ENCODE data around the gene PCDH10.
"Not testable (repeated sequence)": the region's sequence is repeated elsewhere in the genome, so short reads cannot be mapped to it uniquely, and the experiment has no call there.

The PCDH10 gene

GRCh38 chr4:133150486-133151340 lies 1.6 kb downstream of the PCDH10 start:
- no peak for DNase-seq

GRCh38 chr4:133151341-133151690 lies 2.2 kb downstream of the PCDH10 start:
- DNase-seq: no peak

DNA sequence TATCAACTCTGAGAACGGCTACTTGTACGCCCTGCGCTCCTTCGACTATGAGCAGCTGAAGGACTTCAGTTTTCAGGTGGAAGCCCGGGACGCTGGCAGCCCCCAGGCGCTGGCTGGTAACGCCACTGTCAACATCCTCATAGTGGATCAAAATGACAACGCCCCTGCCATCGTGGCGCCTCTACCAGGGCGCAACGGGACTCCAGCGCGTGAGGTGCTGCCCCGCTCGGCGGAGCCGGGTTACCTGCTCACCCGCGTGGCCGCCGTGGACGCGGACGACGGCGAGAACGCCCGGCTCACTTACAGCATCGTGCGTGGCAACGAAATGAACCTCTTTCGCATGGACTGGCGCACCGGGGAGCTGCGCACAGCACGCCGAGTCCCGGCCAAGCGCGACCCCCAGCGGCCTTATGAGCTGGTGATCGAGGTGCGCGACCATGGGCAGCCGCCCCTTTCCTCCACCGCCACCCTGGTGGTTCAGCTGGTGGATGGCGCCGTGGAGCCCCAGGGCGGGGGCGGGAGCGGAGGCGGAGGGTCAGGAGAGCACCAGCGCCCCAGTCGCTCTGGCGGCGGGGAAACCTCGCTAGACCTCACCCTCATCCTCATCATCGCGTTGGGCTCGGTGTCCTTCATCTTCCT lies 2.7 kb downstream of the PCDH10 start:
- DNase-seq: no peak

DNA sequence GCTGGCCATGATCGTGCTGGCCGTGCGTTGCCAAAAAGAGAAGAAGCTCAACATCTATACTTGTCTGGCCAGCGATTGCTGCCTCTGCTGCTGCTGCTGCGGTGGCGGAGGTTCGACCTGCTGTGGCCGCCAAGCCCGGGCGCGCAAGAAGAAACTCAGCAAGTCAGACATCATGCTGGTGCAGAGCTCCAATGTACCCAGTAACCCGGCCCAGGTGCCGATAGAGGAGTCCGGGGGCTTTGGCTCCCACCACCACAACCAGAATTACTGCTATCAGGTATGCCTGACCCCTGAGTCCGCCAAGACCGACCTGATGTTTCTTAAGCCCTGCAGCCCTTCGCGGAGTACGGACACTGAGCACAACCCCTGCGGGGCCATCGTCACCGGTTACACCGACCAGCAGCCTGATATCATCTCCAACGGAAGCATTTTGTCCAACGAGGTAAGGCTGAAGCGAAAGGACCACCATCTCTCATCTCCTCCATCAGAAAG lies 3.3 kb downstream of the PCDH10 start:
- DNase-seq: no peak

- DNase-seq: no peak
These were observed 3.9 kb downstream of the PCDH10 start for GRCh38 chr4:133152831-133153481.

DNA sequence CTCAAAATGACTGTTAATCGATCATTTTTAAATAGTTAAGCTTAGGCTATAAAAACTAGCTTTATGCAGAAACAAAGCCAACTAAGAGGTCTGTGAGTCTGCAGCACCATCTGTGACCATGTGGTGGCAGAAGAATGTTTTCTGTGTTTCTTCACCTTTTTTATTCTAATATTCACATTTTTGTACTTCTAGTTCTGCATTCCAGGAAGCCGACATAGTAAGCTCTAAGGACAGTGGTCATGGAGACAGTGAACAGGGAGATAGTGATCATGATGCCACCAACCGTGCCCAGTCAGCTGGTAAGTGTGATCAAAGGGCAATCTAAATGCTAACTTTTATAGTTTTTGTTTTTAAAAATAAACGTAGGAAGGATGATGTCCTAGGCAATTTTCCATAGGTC lies 5.6 kb downstream of the PCDH10 start:
- DNase-seq: no peak

GRCh38 chr4:133156096-133156495 lies 7.0 kb downstream of the PCDH10 start:
- no peak for DNase-seq

GRCh38 chr4:133156556-133156955 lies 7.5 kb downstream of the PCDH10 start:
- DNase-seq: no peak

DNA sequence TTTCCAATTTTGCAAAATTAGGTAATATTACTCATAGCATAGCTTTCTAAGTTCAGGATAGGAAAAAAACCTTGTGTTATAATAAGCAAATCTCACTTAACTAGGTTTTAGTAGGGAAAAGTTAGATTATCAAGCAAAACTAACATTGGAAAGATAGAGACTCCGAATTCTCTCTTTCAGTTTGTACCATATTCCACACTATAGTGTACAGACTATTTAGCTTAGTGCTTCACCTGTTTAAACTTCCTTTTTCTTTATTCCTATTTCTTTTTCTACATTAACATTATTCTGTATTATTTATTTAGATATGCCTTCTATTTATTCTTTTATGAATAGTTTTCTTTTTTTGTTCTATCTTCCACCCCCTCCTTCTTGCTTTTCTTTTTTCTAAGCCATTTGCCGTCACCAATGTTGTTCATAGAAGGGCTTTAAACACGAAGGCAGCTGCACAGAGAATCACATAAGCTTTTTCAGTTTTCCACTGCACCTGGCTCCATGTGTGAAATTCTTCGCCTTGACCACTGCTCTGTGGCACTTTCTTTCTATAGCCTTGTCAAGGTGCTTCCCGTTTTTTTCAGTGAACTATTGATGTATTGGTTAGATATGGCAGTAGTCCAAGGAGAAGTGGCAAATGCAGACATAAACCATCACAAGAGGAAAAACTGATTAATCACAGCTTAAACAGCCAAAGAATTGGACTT lies 8.5 kb downstream of the PCDH10 start:
- no peak for DNase-seq

- DNase-seq: no peak
These were observed 11.8 kb downstream of the PCDH10 start for GRCh38 chr4:133160853-133161252.

DNA sequence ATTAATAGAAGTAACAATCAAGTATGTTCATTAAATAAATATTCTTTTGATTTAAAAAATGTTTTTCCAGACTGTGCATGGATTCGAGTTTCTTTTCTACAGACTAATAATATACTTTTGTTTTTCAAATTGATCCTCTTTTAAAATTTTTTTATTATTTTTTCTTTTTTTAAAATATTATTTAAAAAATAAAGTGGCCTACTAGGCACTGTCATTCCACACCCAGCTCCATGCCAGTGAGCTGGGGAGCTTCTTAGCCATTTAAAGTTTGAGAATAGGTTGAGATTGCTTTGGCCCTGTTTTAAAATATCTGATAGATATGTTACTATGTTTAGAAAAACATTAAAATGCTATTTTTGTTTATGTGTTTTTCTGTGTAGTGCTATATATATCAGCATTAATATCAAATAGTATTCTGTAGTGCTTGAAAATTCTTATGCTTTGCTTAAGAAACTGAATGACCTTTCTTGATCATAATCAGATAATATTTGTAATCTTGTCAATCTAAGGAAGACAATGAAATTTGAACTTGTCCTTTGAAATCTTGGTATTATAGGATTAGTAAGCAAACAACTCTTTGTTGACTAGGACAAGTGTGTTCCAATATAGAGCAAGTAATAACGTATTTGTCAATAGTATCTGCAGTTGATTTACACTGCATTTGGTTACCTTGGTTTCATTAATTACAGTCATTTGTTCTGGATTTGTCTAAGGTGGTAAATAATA lies 12.6 kb downstream of the PCDH10 start:
- no peak for DNase-seq

DNA sequence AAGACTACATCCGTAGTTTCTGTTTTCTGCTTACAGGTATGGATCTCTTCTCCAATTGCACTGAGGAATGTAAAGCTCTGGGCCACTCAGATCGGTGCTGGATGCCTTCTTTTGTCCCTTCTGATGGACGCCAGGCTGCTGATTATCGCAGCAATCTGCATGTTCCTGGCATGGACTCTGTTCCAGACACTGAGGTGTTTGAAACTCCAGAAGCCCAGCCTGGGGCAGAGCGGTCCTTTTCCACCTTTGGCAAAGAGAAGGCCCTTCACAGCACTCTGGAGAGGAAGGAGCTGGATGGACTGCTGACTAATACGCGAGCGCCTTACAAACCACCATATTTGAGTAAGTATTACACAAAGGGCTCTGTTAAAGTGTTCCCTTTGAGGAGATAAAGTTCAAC lies 13.8 kb downstream of the PCDH10 start:
- DNase-seq: no peak

DNA sequence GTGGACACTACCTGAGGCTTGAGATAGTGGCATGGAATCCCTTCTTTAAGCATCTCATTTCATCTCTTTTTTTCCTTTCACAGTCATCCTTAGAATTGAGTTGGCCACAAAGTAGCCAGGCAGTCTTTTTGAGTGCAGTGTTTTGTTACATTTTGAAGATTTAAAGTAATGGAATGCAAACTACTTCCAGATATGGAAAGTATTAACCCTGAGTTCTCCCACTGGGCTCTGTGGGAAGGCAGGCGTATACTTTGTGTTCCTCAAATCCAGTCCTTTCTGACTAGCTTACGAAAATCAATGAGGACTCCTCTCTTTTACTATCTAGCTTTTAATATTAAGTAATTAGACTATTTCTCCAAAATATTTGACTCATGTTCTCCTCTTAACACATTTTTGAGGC lies 29.9 kb downstream of the PCDH10 start:
- no peak for DNase-seq

DNA sequence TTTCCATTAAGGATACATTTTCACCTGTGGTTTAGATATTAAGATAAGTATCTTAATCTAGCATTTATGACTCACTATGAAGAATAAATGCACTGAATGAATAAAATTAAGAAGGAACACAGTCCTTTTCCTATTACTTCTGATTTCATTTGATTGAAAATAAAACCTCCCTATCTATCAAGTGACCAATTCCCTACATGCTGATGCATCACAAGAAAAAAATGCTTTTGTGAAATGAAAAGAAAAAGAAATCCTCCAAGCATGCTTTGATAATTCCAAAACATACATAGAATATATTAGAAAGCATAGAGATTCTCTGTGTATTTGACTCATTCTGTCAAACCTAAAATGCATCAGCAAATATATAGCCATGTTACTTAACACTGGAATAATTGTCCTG lies 37.1 kb downstream of the PCDH10 start:
- DNase-seq: no peak

GRCh38 chr4:133186845-133187244 lies 37.8 kb downstream of the PCDH10 start:
- no peak for DNase-seq

- no peak for DNase-seq
These were observed 39.5 kb downstream of the PCDH10 start for GRCh38 chr4:133188433-133189146.

GRCh38 chr4:133189147-133189517 lies 40.0 kb downstream of the PCDH10 start:
- DNase-seq: no peak

DNA sequence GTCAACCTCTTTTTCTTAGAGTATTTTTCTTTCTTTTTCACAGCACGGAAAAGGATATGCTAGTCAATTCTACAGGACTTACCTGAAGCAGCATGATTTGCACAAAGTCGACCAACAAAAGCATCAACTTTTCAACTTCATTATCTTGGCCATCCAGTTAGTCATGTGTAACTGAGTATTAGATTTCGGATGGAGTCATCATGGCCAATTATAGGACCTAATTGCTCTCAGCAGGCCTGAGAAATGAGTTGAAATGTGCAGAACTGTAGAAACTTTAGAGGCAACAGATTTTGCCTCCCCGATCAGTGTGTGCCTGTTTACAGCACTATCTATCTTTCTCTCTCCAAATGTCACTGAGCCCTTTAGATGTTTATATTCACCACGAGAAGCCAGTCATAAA lies 41.0 kb downstream of the PCDH10 start:
- no peak for DNase-seq

DNA sequence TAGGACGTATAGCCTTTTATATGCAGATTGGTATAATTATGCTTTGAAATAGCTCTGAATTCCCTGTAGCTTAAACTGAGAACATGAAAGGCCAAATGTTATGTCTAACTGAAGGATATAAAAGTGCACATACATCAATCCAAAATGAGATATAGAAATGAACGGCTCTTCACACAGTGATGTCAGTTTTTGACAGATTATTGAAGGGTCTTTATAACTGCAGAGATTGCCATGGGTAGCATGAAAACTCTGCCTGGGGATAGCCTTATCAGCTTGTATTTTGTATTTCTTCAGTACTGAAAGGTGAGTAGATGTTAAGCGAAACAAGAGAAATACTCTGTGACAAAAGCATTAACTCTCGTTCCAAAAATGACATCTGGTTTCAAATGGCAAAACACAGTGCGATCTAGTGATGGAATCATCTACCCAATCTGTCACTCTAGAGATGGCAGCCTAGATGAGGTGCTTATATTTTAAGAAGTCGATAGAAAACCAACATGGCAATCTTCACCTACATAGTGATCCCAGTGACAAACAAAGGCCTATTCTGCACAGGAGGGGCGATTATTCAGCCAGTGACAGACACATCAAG lies 59.7 kb downstream of the PCDH10 start:
- DNase-seq: no peak

DNA sequence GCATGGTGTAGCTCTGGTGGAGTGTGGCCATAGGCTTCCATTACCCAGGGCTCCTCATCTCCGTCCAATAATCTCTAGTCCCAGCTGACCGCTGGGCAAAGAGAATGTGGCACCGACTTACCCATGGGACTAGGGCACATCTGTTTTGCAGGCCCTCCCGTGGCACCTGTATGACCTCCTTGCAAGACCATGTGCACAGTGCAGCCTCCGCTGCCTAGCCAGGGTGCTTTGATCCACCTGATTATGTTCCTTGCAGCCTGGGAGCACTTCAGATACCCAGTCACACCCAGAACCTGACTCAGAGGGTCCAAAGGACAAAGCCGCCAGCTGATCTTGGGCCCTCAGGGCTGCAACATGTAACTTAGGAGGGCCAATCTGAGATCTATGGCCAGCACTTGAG lies 84.8 kb downstream of the PCDH10 start:
- no peak for DNase-seq

DNA sequence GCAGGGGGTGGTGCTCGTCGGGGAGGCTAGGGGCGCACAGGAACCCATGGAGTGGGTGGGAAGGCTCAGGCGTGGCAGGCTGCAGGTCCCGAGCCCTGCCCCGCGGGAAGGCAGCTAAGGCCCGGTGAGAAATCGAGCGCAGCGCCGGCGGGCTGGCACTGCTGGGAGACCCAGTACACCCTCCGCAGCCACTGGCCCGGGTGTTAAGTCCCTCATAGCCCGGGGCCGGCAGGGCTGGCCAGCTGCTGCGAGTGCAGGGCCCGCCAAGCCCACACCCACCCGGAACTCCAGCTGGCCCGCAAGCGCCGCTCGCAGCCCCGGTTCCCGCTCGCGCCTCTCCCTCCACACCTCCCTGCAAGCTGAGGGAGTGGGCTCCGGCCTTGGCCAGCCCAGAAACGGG lies 91.4 kb downstream of the PCDH10 start:
- DNase-seq: not testable (repeated sequence)
